NT2/D1 (cell line): ENCODE data around the gene NR1H3.
A peak's percentile ranks its signal among the peaks of the same experiment; 100 is the strongest.
"Not testable (repeated sequence)": the region's sequence is repeated elsewhere in the genome, so short reads cannot be mapped to it uniquely, and the experiment has no call there.

Experiments used
- DNase-seq: peaks from one replicate; pipeline ENCODE4 v3.0.0-alpha.2; 2011; ENCODE audit warnings: low read depth, low spot score
- H3K27me3 ChIP-seq: 2 replicates; pipeline ENCODE4 v1.6.0; 2011; ENCODE audit warnings: mild to moderate bottlenecking; ENCODE audit not compliant: insufficient read length, insufficient read depth
- H3K36me3 ChIP-seq: 2 replicates; pipeline ENCODE4 v1.6.1; 2011; ENCODE audit warnings: mild to moderate bottlenecking, low read length, mixed read lengths; ENCODE audit not compliant: insufficient read depth, insufficient read length
- H3K4me1 ChIP-seq: 2 replicates; pipeline ENCODE4 v1.5.1; 2011; ENCODE audit not compliant: insufficient read depth, insufficient read length
- H3K4me3 ChIP-seq: 2 replicates; pipeline ENCODE4 v1.5.1; 2011; ENCODE audit warnings: low read depth; ENCODE audit not compliant: insufficient read length
- H3K9ac ChIP-seq: 2 replicates; pipeline ENCODE4 v1.6.0; 2011; ENCODE audit warnings: low read depth; ENCODE audit not compliant: insufficient read length
- H3K9me3 ChIP-seq: 2 replicates; pipeline ENCODE4 v1.5.1; 2011; ENCODE audit warnings: mild to moderate bottlenecking, low read length; ENCODE audit not compliant: insufficient read depth
- SUZ12 ChIP-seq: IDR thresholded peaks from 2 replicates; pipeline ENCODE4 v1.6.1; 2011; ENCODE audit not compliant: insufficient read length, insufficient read depth; ENCODE audit errors: extremely low read depth
- YY1 ChIP-seq: IDR thresholded peaks from 2 replicates; pipeline ENCODE4 v1.6.1; 2011; ENCODE audit not compliant: insufficient read length, insufficient read depth
- ZNF274 ChIP-seq: IDR thresholded peaks from 2 replicates; pipeline ENCODE4 v1.6.1; 2011; ENCODE audit warnings: mild to moderate bottlenecking, low read depth, low read length

Gene NR1H3

GRCh38 chr11:47257517-47258316 is at the start of gene NR1H3:
TSS of gene NR1H3 (plus strand) at chr11:47257996. CDS start at chr11:47259217, 1,221 bp downstream.
- peaks cover 24% of the 10 kb centered on the region for H3K4me1 ChIP-seq
- H3K9ac ChIP-seq = peak within 1 kb of the TSS; percentile 78
- peaks cover 37% of the 10 kb centered on the region for H3K36me3 ChIP-seq
- H3K9me3 ChIP-seq = no peaks in the 10 kb centered on the region
- TF ChIP-seq YY1 = no peak
- no peak for TF ChIP-seq SUZ12
- no peak for TF ChIP-seq ZNF274
- H3K27me3 ChIP-seq = no peaks in the 10 kb centered on the region
- peak within 1 kb of the TSS; percentile 29 for H3K4me3 ChIP-seq
- DNase-seq = no peak

- H3K27me3 ChIP-seq, H3K36me3 ChIP-seq, H3K9me3 ChIP-seq, H3K9ac ChIP-seq, H3K4me3 ChIP-seq, DNase-seq: not testable (repeated sequence)
- peaks cover 10% of the 10 kb centered on the region for H3K4me1 ChIP-seq
Observed at GRCh38 chr11:47208008-47208552, 49.7 kb upstream of the NR1H3 start.

GRCh38 chr11:47208628-47209027 is 49.2 kb upstream of the NR1H3 start:
- Histone ChIP-seq H3K27me3 (no peaks in the 10 kb centered on the region), H3K4me3 (no peak overlapping the region), H3K36me3 (no peaks in the 10 kb centered on the region), H3K9ac (no peak overlapping the region), H3K4me1 (peaks cover 10% of the 10 kb centered on the region), H3K9me3 (no peaks in the 10 kb centered on the region; the same call in 1 of the 2 replicates)
- TF ChIP-seq YY1 = no peak
- no peak for TF ChIP-seq ZNF274
- TF ChIP-seq SUZ12 = no peak
- DNase-seq = no peak

- Histone ChIP-seq H3K4me1 (peaks cover 6% of the 10 kb centered on the region), H3K9me3 (no peaks in the 10 kb centered on the region; the same call in 1 of the 2 replicates), H3K27me3 (no peaks in the 10 kb centered on the region), H3K36me3 (peaks cover 8% of the 10 kb centered on the region), H3K9ac (no peak overlapping the region), H3K4me3 (no peak overlapping the region)
- TF ChIP-seq YY1 = no peak
- no peak for TF ChIP-seq ZNF274
- TF ChIP-seq SUZ12 = no peak
- DNase-seq = no peak
Observed at GRCh38 chr11:47212938-47213337, 44.9 kb upstream of the NR1H3 start.

- Histone ChIP-seq H3K4me3 (peak overlapping the region; percentile 60), H3K9me3 (no peaks in the 10 kb centered on the region; the same call in 1 of the 2 replicates), H3K36me3 (peaks cover 20% of the 10 kb centered on the region), H3K9ac (peak overlapping the region; percentile 58), H3K27me3 (no peaks in the 10 kb centered on the region), H3K4me1 (peaks cover 6% of the 10 kb centered on the region)
- no peak for TF ChIP-seq ZNF274
- no peak for TF ChIP-seq YY1
- no peak for TF ChIP-seq SUZ12
- no peak for DNase-seq
Observed at GRCh38 chr11:47213950-47214565, 43.7 kb upstream of the NR1H3 start.

GRCh38 chr11:47215366-47215910 is 42.4 kb upstream of the NR1H3 start:
- Histone ChIP-seq H3K27me3 (no peaks in the 10 kb centered on the region), H3K36me3 (peaks cover 27% of the 10 kb centered on the region), H3K4me3 (peak overlapping the region; percentile 60), H3K9me3 (no peaks in the 10 kb centered on the region), H3K4me1 (peaks cover 6% of the 10 kb centered on the region), H3K9ac (peak overlapping the region; percentile 74)
- DNase-seq = no peak
- TF ChIP-seq YY1 = no peak
- no peak for TF ChIP-seq ZNF274
- no peak for TF ChIP-seq SUZ12
